ENCODE data around the gene CNTNAP2. TPM values are rescaled to one million over a fixed set of nuclear protein-coding genes. Genes with fewer than 3 reads are reported as not detected.

The CNTNAP2 gene
- total and polyA plus RNA-seq, 7 donors: 0.60 to 2.4 (median 1.7) TPM

DNA sequence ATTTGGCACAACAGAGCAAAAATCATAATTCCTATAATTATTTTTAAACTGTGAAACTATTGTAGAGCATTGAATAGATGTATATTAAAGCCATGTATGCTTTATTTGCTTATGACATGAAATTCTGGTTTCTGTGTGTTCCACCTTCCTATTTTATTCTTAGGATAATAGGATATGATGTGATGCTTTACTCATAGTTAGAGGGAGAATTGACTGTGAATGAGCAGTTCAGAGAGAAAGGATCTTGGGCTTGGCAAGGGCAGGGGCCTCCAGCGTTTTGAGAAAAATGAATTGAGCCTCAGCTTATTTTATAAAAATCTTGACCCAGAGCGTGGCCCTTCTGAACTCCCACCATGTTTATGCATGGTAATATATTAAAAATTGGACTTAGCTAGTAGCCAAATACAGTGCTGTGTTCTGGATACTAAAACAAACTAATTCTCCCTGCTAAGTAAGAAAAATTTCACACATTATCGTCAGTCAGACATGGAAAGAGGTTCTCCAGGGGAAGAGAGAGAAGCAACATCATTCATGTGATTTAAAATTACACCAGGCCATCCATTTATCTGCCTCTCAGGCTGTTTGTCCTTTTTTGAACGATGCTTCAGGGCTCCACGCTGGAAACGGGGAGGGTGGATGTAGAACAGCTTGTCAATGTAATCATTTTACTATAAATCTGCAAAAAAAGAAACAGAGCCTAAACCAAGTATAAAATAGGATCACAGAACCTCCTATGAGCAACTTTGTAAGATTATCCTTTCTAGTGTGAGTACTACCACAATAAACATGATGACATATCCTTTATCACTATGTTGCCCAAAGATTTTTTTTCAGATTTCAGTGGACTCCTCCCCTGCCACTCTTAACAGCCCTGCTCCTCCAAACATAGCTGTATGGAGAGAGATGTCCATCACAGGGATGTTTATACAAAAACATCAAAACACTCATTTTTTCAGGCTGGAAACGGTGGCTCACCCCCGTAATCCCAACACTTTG lies 2215.9 kb downstream of the CNTNAP2 start:
- H3K4me1 ChIP-seq: no peaks in the 10 kb centered on the region
- peaks cover 5 to 37% (median 23%) of the 10 kb centered on the region in 3 donors for H3K27me3 ChIP-seq
- H3K9me3 ChIP-seq: no peaks in the 10 kb centered on the region
- TF ChIP-seq EP300 (IDR thresholded peaks at IDR 0.05) (no peak), POLR2AphosphoS5 (IDR thresholded peaks at IDR 0.05) (no peak), POLR2A (IDR thresholded peaks at IDR 0.05) (no peak)
- TF ChIP-seq, protein P1, sequence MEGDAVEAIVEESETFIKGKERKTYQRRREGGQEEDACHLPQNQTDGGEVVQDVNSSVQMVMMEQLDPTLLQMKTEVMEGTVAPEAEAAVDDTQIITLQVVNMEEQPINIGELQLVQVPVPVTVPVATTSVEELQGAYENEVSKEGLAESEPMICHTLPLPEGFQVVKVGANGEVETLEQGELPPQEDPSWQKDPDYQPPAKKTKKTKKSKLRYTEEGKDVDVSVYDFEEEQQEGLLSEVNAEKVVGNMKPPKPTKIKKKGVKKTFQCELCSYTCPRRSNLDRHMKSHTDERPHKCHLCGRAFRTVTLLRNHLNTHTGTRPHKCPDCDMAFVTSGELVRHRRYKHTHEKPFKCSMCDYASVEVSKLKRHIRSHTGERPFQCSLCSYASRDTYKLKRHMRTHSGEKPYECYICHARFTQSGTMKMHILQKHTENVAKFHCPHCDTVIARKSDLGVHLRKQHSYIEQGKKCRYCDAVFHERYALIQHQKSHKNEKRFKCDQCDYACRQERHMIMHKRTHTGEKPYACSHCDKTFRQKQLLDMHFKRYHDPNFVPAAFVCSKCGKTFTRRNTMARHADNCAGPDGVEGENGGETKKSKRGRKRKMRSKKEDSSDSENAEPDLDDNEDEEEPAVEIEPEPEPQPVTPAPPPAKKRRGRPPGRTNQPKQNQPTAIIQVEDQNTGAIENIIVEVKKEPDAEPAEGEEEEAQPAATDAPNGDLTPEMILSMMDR (IDR thresholded peaks at IDR 0.05): no peak
- no peak overlapping the region for H3K4me3 ChIP-seq
- 80 to 85% methylated on average over 8 of the region's 8 CpGs for WGBS, 2 donors
- no peak for DNase-seq
- no peaks in the 10 kb centered on the region for H3K36me3 ChIP-seq
- H3K27ac ChIP-seq: no peak overlapping the region
- intact Hi-C loops (cut with DNase I): no loop called here

- intact Hi-C loops (cut with DNase I): no loop called here
- H3K4me1 ChIP-seq: peaks cover 0 to 11% (median 9%) of the 10 kb centered on the region in 4 donors
- H3K4me3 ChIP-seq: no peak overlapping the region
- no peaks in the 10 kb centered on the region for H3K9me3 ChIP-seq
- no peak for DNase-seq
- H3K36me3 ChIP-seq: no peaks in the 10 kb centered on the region
- 97 to 98% methylated on average over 1 of the region's 1 CpG for WGBS, 2 donors
- peaks cover 8 to 57% (median 41%) of the 10 kb centered on the region in 3 donors for H3K27me3 ChIP-seq
- TF ChIP-seq POLR2A (IDR thresholded peaks at IDR 0.05): no peak
- TF ChIP-seq, protein P1 (IDR thresholded peaks at IDR 0.05): no peak
- no peak for TF ChIP-seq POLR2AphosphoS5 (IDR thresholded peaks at IDR 0.05)
- no peak for TF ChIP-seq EP300 (IDR thresholded peaks at IDR 0.05)
- no peak overlapping the region for H3K27ac ChIP-seq
These were observed 2217.9 kb downstream of the CNTNAP2 start for GRCh38 chr7:148334441-148334956.

GRCh38 chr7:148334959-148335577 lies 2218.5 kb downstream of the CNTNAP2 start:
- H3K27me3 ChIP-seq: peaks cover 8 to 63% (median 45%) of the 10 kb centered on the region in 3 donors

DNA sequence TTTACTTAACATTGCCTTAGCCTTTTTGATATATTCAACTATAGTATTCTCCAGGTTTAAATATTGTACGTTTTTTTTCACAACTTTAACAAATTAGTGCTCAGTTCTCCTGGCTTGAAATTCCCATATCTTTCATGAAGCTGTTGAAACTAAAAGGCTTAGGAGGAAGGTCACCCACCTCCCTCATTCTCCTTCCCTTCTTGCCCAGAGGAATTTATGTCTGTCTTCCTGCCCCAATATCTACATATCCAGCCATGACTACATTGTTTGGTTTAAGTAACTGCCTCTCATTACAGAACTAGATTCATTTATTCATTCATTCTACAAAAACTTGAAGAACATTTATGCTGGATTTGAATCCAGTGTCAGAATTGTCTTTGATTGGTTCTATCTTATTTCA lies 2219.2 kb downstream of the CNTNAP2 start:
- TF ChIP-seq POLR2A (IDR thresholded peaks at IDR 0.05) (no peak), POLR2AphosphoS5 (IDR thresholded peaks at IDR 0.05) (no peak), EP300 (IDR thresholded peaks at IDR 0.05) (no peak)
- TF ChIP-seq, protein P1 (IDR thresholded peaks at IDR 0.05): no peak
- intact Hi-C loops (cut with DNase I): no loop called here
- DNase-seq: no peak
- no peak overlapping the region for H3K27ac ChIP-seq
- peaks cover 8 to 66% (median 45%) of the 10 kb centered on the region in 3 donors for H3K27me3 ChIP-seq
- H3K4me1 ChIP-seq: peaks cover 0 to 15% (median 10%) of the 10 kb centered on the region in 4 donors
- H3K9me3 ChIP-seq: no peaks in the 10 kb centered on the region
- no peak overlapping the region for H3K4me3 ChIP-seq
- WGBS, 2 donors: 76 to 87% methylated on average over 1 of the region's 1 CpG
- no peaks in the 10 kb centered on the region for H3K36me3 ChIP-seq

More at GRCh38 chr7:148334959-148335577, 2218.5 kb downstream of the CNTNAP2 start:
- peaks cover 0 to 15% (median 10%) of the 10 kb centered on the region in 4 donors for H3K4me1 ChIP-seq
- intact Hi-C loops (cut with DNase I): no loop called here
- H3K36me3 ChIP-seq: no peaks in the 10 kb centered on the region
- no peaks in the 10 kb centered on the region for H3K9me3 ChIP-seq
- WGBS, 2 donors: 51 to 53% methylated on average over 6 of the region's 6 CpGs
- no peak overlapping the region for H3K27ac ChIP-seq
- no peak overlapping the region for H3K4me3 ChIP-seq
- TF ChIP-seq EP300 (IDR thresholded peaks at IDR 0.05) (no peak), POLR2AphosphoS5 (IDR thresholded peaks at IDR 0.05) (no peak), POLR2A (IDR thresholded peaks at IDR 0.05) (no peak)
- TF ChIP-seq, protein P1 (IDR thresholded peaks at IDR 0.05): no peak
- no peak for DNase-seq
